HG03432 (cell line): ENCODE results near the gene PLA2G1B.

ENCODE experiments used
- ATAC-seq: cut with Tn5 transposase; IDR thresholded peaks from one replicate; pipeline ENCODE4 v1.9.1; 2021; ENCODE audit warnings: mild to moderate bottlenecking, moderate library complexity; ENCODE audit not compliant: unreplicated experiment

PLA2G1B gene

GRCh38 chr12:120331390-120331789 is 3.8 kb upstream of the PLA2G1B start:
- ATAC-seq, result no peak

- ATAC-seq, result no peak
These were observed 649 bp upstream of the PLA2G1B start for GRCh38 chr12:120328228-120328627.

GRCh38 chr12:120324841-120325417 is 2.6 kb downstream of the PLA2G1B start:
- ATAC-seq, result no peak

GRCh38 chr12:120323772-120324171 is 3.8 kb downstream of the PLA2G1B start:
- no peak for ATAC-seq

- ATAC-seq, result no peak
These were observed 6.0 kb downstream of the PLA2G1B start for GRCh38 chr12:120321382-120322202.

- ATAC-seq, result peak; percentile 97
These were observed 10.1 kb downstream of the PLA2G1B start for GRCh38 chr12:120317224-120318105.

- no peak for ATAC-seq
These were observed 10.8 kb downstream of the PLA2G1B start for GRCh38 chr12:120316798-120317223.

- no peak for ATAC-seq
These were observed 13.4 kb downstream of the PLA2G1B start for GRCh38 chr12:120314220-120314619.

GRCh38 chr12:120301962-120302815 is 25.4 kb downstream of the PLA2G1B start, which contains the start of gene SIRT4:
Gene SIRT4 (plus strand): TSS chr12:120302321. CDS start chr12:120303562, 1,241 bp downstream.
- ATAC-seq, result peak; percentile 96

GRCh38 chr12:120292661-120293531 is 34.7 kb downstream of the PLA2G1B start, which contains the start of gene RNU4-1:
Gene RNU4-1 (minus strand): TSS chr12:120293237.
- ATAC-seq, result peak; percentile 46

GRCh38 chr12:120292411-120292660 is 35.2 kb downstream of the PLA2G1B start:
- peak; percentile 13 for ATAC-seq

GRCh38 chr12:120290609-120291305 is 36.8 kb downstream of the PLA2G1B start:
- no peak for ATAC-seq

- ATAC-seq, result no peak
These were observed 40.1 kb downstream of the PLA2G1B start for GRCh38 chr12:120287491-120287890.

GRCh38 chr12:120286768-120287490 is 40.6 kb downstream of the PLA2G1B start:
- no peak for ATAC-seq

GRCh38 chr12:120284381-120284780 is 43.2 kb downstream of the PLA2G1B start:
- no peak for ATAC-seq

- no peak for ATAC-seq
These were observed 44.3 kb downstream of the PLA2G1B start for GRCh38 chr12:120283318-120283717.

- no peak for ATAC-seq
These were observed 49.2 kb downstream of the PLA2G1B start for GRCh38 chr12:120278137-120279069.
